Tibial nerve (tissue), 3 donors: ENCODE results near the gene DOCK2.

Source experiments
- POLR2A ChIP-seq, 2 donors: fragments of 450-650 bp; IDR thresholded peaks; one replicate each; pipeline ENCODE4 v1.6.1; 2017; ENCODE audit warnings: antibody characterized with exemption in 2 of 2, mild to moderate bottlenecking in 2 of 2, moderate library complexity in 2 of 2
- TF ChIP-seq, protein P1 (sequence below), 5 experiments: fragments of 200-600 bp in 3 of 5; fragments of 450-650 bp in 2 of 5; sonication (generic) in 3 of 5; IDR thresholded peaks; one replicate each; pipeline ENCODE4 v1.5.1; 2016 to 2019; ENCODE audit warnings: antibody characterized with exemption in 5 of 5, mild to moderate bottlenecking in 3 of 5, moderate library complexity in 2 of 5

DNA sequence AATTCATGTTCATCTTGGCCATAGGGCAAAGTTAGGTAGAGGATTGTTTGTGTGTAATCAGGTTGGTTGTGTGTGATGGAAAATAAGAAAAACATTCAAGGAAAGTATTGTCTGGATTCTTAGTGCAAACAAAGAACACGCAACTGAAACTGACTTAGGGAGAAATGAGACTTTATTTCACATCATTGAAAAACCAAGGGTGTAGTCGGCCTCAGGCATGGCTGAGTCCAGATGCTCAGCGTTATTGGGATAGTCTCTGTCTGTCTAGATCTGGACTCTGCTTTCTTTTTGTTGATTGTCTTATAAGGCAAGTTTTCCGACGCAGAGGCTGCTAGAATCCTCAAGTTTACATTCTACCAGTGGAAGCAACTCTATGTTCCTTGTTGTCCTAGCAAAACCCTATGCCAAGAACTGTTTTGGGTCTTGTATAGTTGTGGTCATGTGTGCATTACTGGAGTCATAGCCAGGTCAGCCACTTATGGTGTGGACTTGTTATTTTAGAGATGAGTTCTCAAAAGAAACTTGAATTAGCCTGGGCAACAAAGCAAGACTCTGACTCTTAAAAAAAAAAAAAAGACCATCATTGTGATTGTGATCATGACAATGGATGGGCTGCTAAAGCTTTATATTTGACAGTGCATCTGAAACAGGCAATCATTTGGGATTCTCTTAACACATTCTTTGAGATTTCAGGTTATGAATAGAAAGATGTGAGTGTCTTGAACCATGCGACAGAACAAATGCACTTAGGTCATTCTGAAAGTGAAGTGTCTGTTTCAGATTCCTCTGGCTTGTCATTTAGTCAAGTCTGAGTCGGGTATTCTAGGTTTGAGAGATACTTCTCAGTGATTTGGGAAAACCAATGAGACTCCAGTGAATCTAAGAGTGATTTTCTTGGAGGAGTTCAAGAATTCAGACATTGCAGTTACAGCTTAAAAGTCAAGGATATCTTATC, 82.6 kb downstream of the DOCK2 start:
- TF ChIP-seq, protein P1, sequence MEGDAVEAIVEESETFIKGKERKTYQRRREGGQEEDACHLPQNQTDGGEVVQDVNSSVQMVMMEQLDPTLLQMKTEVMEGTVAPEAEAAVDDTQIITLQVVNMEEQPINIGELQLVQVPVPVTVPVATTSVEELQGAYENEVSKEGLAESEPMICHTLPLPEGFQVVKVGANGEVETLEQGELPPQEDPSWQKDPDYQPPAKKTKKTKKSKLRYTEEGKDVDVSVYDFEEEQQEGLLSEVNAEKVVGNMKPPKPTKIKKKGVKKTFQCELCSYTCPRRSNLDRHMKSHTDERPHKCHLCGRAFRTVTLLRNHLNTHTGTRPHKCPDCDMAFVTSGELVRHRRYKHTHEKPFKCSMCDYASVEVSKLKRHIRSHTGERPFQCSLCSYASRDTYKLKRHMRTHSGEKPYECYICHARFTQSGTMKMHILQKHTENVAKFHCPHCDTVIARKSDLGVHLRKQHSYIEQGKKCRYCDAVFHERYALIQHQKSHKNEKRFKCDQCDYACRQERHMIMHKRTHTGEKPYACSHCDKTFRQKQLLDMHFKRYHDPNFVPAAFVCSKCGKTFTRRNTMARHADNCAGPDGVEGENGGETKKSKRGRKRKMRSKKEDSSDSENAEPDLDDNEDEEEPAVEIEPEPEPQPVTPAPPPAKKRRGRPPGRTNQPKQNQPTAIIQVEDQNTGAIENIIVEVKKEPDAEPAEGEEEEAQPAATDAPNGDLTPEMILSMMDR (IDR thresholded peaks at IDR 0.05), result no peak
- TF ChIP-seq POLR2A (IDR thresholded peaks at IDR 0.05), result no peak
